Trophoblast cell (in vitro differentiated cells and primary cell): ENCODE data around the gene ACTN4.

ENCODE experiments used
- DNase-seq, 2 donors: peaks; one replicate each; pipeline ENCODE4 v3.0.0-alpha.2; 2016
- H2AFZ ChIP-seq: 2 replicates; pipeline ENCODE4 v1.6.1; 2013; ENCODE audit warnings: low read length, moderate library complexity, mild to moderate bottlenecking; ENCODE audit not compliant: insufficient read depth, poor library complexity
- H2AK5ac ChIP-seq: 2 replicates; pipeline ENCODE4 v1.6.1; 2013; ENCODE audit warnings: mild to moderate bottlenecking, low read length
- H2BK120ac ChIP-seq: 2 replicates; pipeline ENCODE4 v1.6.1; 2013; ENCODE audit warnings: low read length, mild to moderate bottlenecking, moderate library complexity; ENCODE audit not compliant: insufficient read depth, poor library complexity
- H2BK12ac ChIP-seq: 2 replicates; pipeline ENCODE4 v1.6.1; 2013; ENCODE audit warnings: mild to moderate bottlenecking, low read length, moderate library complexity
- H2BK5ac ChIP-seq: 2 replicates; pipeline ENCODE4 v1.6.1; 2013; ENCODE audit warnings: low read length, low read depth, moderate library complexity, mild to moderate bottlenecking; ENCODE audit not compliant: poor library complexity
- H3K14ac ChIP-seq: 2 replicates; pipeline ENCODE4 v1.6.1; 2013; ENCODE audit warnings: mild to moderate bottlenecking, low read length
- H3K18ac ChIP-seq: 2 replicates; pipeline ENCODE4 v1.6.1; 2013; ENCODE audit warnings: mild to moderate bottlenecking, low read length
- H3K23ac ChIP-seq: 2 replicates; pipeline ENCODE4 v1.6.1; 2013; ENCODE audit warnings: low read length
- H3K27ac ChIP-seq: 2 replicates; pipeline ENCODE4 v1.5.1; 2013; ENCODE audit warnings: low read depth, mild to moderate bottlenecking, inconsistent platforms, low read length, moderate library complexity
- H3K27me3 ChIP-seq: 2 replicates; pipeline ENCODE4 v1.6.1; 2013; ENCODE audit warnings: inconsistent platforms, mild to moderate bottlenecking, low read length, moderate library complexity; ENCODE audit not compliant: insufficient read depth
- H3K36me3 ChIP-seq, 2 experiments: 1 replicate in 1 of 2; 2 replicates in 1 of 2; pipeline ENCODE4 v1.6.1; 2013; ENCODE audit warnings: low read length in 2 of 2, mild to moderate bottlenecking in 2 of 2, moderate library complexity in 1 of 2; ENCODE audit not compliant: insufficient read depth in 2 of 2, control insufficient read depth in 1 of 2
- H3K4ac ChIP-seq: 2 replicates; pipeline ENCODE4 v1.6.1; 2013; ENCODE audit warnings: low read depth, mild to moderate bottlenecking, low read length, moderate library complexity
- H3K4me1 ChIP-seq, 2 experiments: 1 replicate in 1 of 2; 2 replicates in 1 of 2; pipeline ENCODE4 v1.6.1; 2013; ENCODE audit warnings: low read length in 2 of 2, mild to moderate bottlenecking in 2 of 2, moderate library complexity in 1 of 2; ENCODE audit not compliant: insufficient read depth in 2 of 2, control insufficient read depth in 1 of 2
- H3K4me2 ChIP-seq: 2 replicates; pipeline ENCODE4 v1.6.1; 2013; ENCODE audit warnings: inconsistent platforms, mild to moderate bottlenecking, low read length, moderate library complexity
- H3K4me3 ChIP-seq: 2 replicates; pipeline ENCODE4 v1.5.1; 2013; ENCODE audit warnings: mild to moderate bottlenecking, low read depth, low read length, inconsistent platforms
- H3K79me1 ChIP-seq: one replicate; pipeline ENCODE4 v1.6.1; 2013; ENCODE audit warnings: low read length
- H3K79me2 ChIP-seq: 2 replicates; pipeline ENCODE4 v1.6.1; 2013; ENCODE audit warnings: low read length, mild to moderate bottlenecking; ENCODE audit not compliant: control insufficient read depth, insufficient read depth, poor library complexity
- H3K9ac ChIP-seq: 2 replicates; pipeline ENCODE4 v1.6.1; 2013; ENCODE audit warnings: mild to moderate bottlenecking, low read length
- H3K9me3 ChIP-seq: 2 replicates; pipeline ENCODE4 v1.6.1; 2013; ENCODE audit warnings: low read depth, mild to moderate bottlenecking, control low read depth, inconsistent platforms, low read length; ENCODE audit not compliant: insufficient read depth
- H4K12ac ChIP-seq: 2 replicates; pipeline ENCODE4 v1.6.1; 2013; ENCODE audit warnings: low read depth, mild to moderate bottlenecking, low read length, moderate library complexity
- H4K8ac ChIP-seq: 2 replicates; pipeline ENCODE4 v1.6.1; 2013; ENCODE audit warnings: low read depth, mild to moderate bottlenecking, low read length, moderate library complexity
- H4K91ac ChIP-seq: one replicate; pipeline ENCODE4 v1.6.1; 2013; ENCODE audit warnings: low read depth, mild to moderate bottlenecking, low read length, moderate library complexity
- WGBS: extraction: QIAGEN DNeasy Blood & Tissue Kit; methylation state at CpG from one replicate; pipeline ENCODE4 v1.1.7; 2013; ENCODE audit warnings: missing lambda C conversion rate; ENCODE audit not compliant: insufficient read length, insufficient coverage; ENCODE audit errors: extremely low coverage; 5-methylcytosine and 5-hydroxymethylcytosine counted together

Gene ACTN4

DNA sequence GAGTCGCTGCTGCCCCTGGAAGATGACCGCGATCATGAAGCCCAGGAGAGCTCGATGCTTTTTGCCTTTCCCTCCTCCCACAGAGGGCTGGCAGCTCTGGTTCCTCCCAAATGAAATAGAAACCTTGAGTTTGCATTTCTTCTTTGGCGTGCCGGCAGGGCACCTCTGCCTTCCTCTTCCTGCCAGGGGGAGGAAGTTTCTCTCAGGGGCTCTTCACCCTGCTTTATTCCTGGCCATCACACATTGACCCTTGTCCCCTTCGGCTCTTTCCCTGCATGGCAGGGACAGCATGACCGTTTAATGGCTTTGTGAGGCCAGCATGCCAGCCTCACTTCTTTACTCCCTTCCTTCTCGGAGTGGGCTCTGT, 47.9 kb downstream of the ACTN4 start:
- peaks cover 61 to 64% of the 10 kb centered on the region in 2 experiments for H3K36me3 ChIP-seq
- H2BK12ac ChIP-seq: no peak overlapping the region
- no peak overlapping the region for H3K14ac ChIP-seq
- H3K79me2 ChIP-seq: peaks cover 39% of the 10 kb centered on the region
- no peak overlapping the region for H2AK5ac ChIP-seq
- peaks cover 28% of the 10 kb centered on the region for H3K79me1 ChIP-seq
- no peak overlapping the region for H3K23ac ChIP-seq
- no CpG with 5 or more reads among the region's 9 CpGs for WGBS
- H4K8ac ChIP-seq: no peak overlapping the region
- peaks cover under 1% of the 10 kb centered on the region for H3K9me3 ChIP-seq
- no peak overlapping the region for H3K27ac ChIP-seq
- H3K4me2 ChIP-seq: no peak overlapping the region
- H2BK5ac ChIP-seq: no peak overlapping the region
- H4K12ac ChIP-seq: no peak overlapping the region
- peaks cover 39 to 57% of the 10 kb centered on the region in 2 experiments for H3K4me1 ChIP-seq
- no peak overlapping the region for H3K4me3 ChIP-seq
- peak overlapping the region; percentile 21 for H3K18ac ChIP-seq
- H2AFZ ChIP-seq: no peak overlapping the region
- no peak overlapping the region for H4K91ac ChIP-seq
- H2BK120ac ChIP-seq: no peak overlapping the region
- DNase-seq: no peak
- no peaks in the 10 kb centered on the region for H3K27me3 ChIP-seq
- H3K9ac ChIP-seq: no peak overlapping the region
- H3K4ac ChIP-seq: peak overlapping the region; percentile 72

DNA sequence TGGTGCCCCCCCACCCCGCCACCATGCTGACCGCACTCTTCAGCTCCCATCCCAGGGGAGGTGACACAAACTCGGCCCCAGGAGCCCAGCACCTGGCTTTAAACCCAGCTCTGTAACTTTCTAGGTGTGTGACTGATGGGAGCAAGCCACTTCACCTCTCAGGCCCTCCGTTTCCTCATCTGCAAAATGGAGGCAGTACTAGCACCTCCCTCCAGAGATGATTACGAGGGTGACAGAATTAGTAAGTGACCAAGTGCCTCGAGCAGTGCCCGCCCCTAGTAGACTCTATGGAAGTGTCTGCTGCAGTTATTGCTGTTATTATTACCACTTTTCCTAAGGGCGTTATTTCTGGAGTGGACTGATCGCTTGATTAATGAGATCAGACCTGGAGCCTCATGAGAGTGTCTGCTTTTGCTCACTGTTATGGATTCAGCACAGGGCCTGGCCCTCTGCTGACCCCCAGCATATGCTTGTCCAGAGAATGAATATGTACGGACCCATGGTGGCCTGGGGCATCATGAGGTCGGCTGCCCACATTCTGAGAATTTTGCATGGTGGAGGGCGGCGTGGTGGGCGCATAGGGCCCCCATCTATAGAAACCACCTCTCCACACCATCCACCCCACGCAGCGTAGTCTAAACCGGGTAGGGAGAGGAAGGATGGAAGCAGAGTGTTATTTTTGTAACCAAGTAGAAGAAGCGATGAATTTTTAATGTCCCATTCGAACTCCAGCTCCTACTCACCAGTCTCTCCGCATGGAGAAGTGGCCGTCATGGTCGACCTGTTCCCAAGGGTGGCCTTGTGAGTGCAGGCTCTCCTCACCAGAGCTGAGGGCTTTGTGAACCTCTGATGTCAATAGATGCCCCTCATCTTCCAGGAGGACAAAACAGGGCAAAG, 48.6 kb downstream of the ACTN4 start:
- Histone ChIP-seq H3K27me3 (no peaks in the 10 kb centered on the region), H4K91ac (no peak overlapping the region), H3K9ac (no peak overlapping the region), H2BK120ac (no peak overlapping the region), H4K12ac (no peak overlapping the region), H3K4me3 (no peak overlapping the region), H4K8ac (no peak overlapping the region), H3K4ac (peak overlapping the region; percentile 87), H2BK5ac (no peak overlapping the region), H3K27ac (no peak overlapping the region), H3K23ac (no peak overlapping the region), H2AK5ac (no peak overlapping the region), H2BK12ac (no peak overlapping the region), H3K18ac (no peak overlapping the region), H3K14ac (no peak overlapping the region), H3K36me3 (peaks cover 67 to 70% of the 10 kb centered on the region in 2 experiments), H3K9me3 (peaks cover 3% of the 10 kb centered on the region), H3K79me2 (peaks cover 35% of the 10 kb centered on the region), H3K79me1 (peaks cover 23% of the 10 kb centered on the region), H3K4me1 (peaks cover 33 to 52% of the 10 kb centered on the region in 2 experiments), H3K4me2 (no peak overlapping the region), H2AFZ (no peak overlapping the region)
- WGBS: no CpG with 5 or more reads among the region's 22 CpGs
- DNase-seq: no peak

DNA sequence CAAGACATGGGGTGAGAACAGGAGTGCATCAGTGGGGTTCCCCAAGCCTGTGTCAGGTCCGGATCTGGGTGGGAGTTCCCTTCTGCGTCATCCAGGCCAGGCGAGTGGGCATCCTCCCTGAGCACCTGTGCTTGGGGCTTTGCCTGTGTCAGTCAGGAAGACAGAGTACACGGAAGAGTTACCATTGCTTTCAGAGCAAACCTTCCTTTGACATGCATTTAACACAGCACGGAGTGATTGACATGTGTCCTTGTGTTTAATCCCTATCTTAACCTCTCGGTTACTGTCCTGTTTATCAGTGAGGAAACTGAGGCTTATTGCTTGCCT, 49.2 kb downstream of the ACTN4 start:
- H3K9me3 ChIP-seq: peaks cover 3% of the 10 kb centered on the region

DNA sequence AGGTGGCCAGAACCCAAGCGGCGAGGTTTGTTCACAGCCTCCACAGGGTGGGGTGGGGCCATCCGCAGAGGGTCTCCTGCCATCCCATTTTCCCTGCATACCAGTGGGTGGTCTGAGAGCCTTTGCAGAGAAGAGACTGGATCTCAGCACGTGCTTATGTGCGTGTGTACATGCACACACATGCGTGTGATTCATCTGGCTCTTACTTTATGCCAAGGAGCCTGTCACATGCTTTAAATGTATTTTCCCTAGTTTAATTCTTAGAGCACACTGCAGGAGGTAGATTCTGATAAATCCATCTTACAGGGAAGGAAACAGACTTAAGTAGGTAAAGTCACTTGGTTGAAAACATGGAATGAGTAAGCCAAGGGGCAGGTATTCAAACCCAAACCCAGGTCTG, 49.7 kb downstream of the ACTN4 start:
- H3K14ac ChIP-seq: no peak overlapping the region
- H3K27ac ChIP-seq: no peak overlapping the region
- H2BK12ac ChIP-seq: no peak overlapping the region
- H2AFZ ChIP-seq: no peak overlapping the region
- H2AK5ac ChIP-seq: no peak overlapping the region
- H4K12ac ChIP-seq: no peak overlapping the region
- no peak for DNase-seq
- H4K91ac ChIP-seq: no peak overlapping the region
- H3K4ac ChIP-seq: peak overlapping the region; percentile 87
- no peaks in the 10 kb centered on the region for H3K27me3 ChIP-seq
- H3K18ac ChIP-seq: no peak overlapping the region
- peaks cover 35% of the 10 kb centered on the region for H3K79me2 ChIP-seq
- H2BK120ac ChIP-seq: no peak overlapping the region
- no CpG with 5 or more reads among the region's 6 CpGs for WGBS
- no peak overlapping the region for H2BK5ac ChIP-seq
- no peak overlapping the region for H3K9ac ChIP-seq
- H3K4me2 ChIP-seq: no peak overlapping the region
- no peak overlapping the region for H4K8ac ChIP-seq
- peaks cover 75 to 81% of the 10 kb centered on the region in 2 experiments for H3K36me3 ChIP-seq
- H3K4me1 ChIP-seq: peaks cover 24 to 43% of the 10 kb centered on the region in 2 experiments
- H3K79me1 ChIP-seq: peaks cover 16% of the 10 kb centered on the region
- no peak overlapping the region for H3K4me3 ChIP-seq
- peaks cover 3% of the 10 kb centered on the region for H3K9me3 ChIP-seq
- no peak overlapping the region for H3K23ac ChIP-seq

More for the DNA sequence above, 49.2 kb downstream of the ACTN4 start:
- H3K23ac ChIP-seq: no peak overlapping the region
- H2BK12ac ChIP-seq: no peak overlapping the region
- no peak overlapping the region for H3K9ac ChIP-seq
- no CpG with 5 or more reads among the region's 6 CpGs for WGBS
- H2BK120ac ChIP-seq: no peak overlapping the region
- H3K79me2 ChIP-seq: peaks cover 35% of the 10 kb centered on the region
- no peak overlapping the region for H4K12ac ChIP-seq
- no peak for DNase-seq
- H3K4me2 ChIP-seq: no peak overlapping the region
- H3K27me3 ChIP-seq: no peaks in the 10 kb centered on the region
- no peak overlapping the region for H2BK5ac ChIP-seq
- H3K36me3 ChIP-seq: peaks cover 73 to 76% of the 10 kb centered on the region in 2 experiments
- no peak overlapping the region for H2AK5ac ChIP-seq
- peaks cover 20% of the 10 kb centered on the region for H3K79me1 ChIP-seq
- H3K27ac ChIP-seq: no peak overlapping the region
- H3K4ac ChIP-seq: peak overlapping the region; percentile 87
- H3K4me1 ChIP-seq: peaks cover 29 to 48% of the 10 kb centered on the region in 2 experiments
- no peak overlapping the region for H4K91ac ChIP-seq
- no peak overlapping the region for H3K4me3 ChIP-seq
- no peak overlapping the region for H3K14ac ChIP-seq
- H3K18ac ChIP-seq: no peak overlapping the region
- no peak overlapping the region for H4K8ac ChIP-seq
- no peak overlapping the region for H2AFZ ChIP-seq
